ENCODE measurements around the gene CHGA. TPM values are rescaled to one million over a fixed set of nuclear protein-coding genes. Genes with fewer than 3 reads are reported as not detected.

Gene CHGA
- total RNA-seq, 1 donor from 2014 or later = not detected

GRCh38 chr14:92982956-92983355 lies 60.0 kb downstream of the CHGA start:
- peaks cover 25% of the 10 kb centered on the region for H3K36me3 Mint-ChIP-seq (ENCODE audit: low read depth)
- no peaks in the 10 kb centered on the region for H3K4me1 Mint-ChIP-seq (ENCODE audit: low read depth)
- H3K4me3 Mint-ChIP-seq = no peak overlapping the region
- H3K9me3 Mint-ChIP-seq = peaks cover 28% of the 10 kb centered on the region
- no peak overlapping the region for H3K27ac Mint-ChIP-seq
- no peak for DNase-seq (ENCODE audit: low spot score)
- H3K27me3 Mint-ChIP-seq (ENCODE audit: insufficient read depth) = no peaks in the 10 kb centered on the region
- intact Hi-C loops (cut with micrococcal nuclease) = no loop called here

- peaks cover 17% of the 10 kb centered on the region for H3K9me3 Mint-ChIP-seq
- H3K36me3 Mint-ChIP-seq (ENCODE audit: low read depth) = peaks cover 18% of the 10 kb centered on the region
- no peak overlapping the region for H3K27ac Mint-ChIP-seq
- H3K27me3 Mint-ChIP-seq (ENCODE audit: insufficient read depth) = no peaks in the 10 kb centered on the region
- intact Hi-C loops (cut with micrococcal nuclease) = no loop called here
- no peak for DNase-seq (ENCODE audit: low spot score)
- H3K4me1 Mint-ChIP-seq (ENCODE audit: low read depth) = no peaks in the 10 kb centered on the region
- no peak overlapping the region for H3K4me3 Mint-ChIP-seq
Observed at GRCh38 chr14:92984082-92984788, 61.3 kb downstream of the CHGA start.

Other genes with a start within 250 kb of the CHGA start
- 1.3 and 2.2 TPM in 2 replicates for gene LGMN, start 174.5 kb upstream of the CHGA start, total RNA-seq
- gene GOLGA5, start 128.8 kb upstream of the CHGA start, total RNA-seq = 22.2 and 22.6 TPM in 2 replicates
- 71.0 and 77.3 TPM in 2 replicates for gene ITPK1, start 192.8 kb downstream of the CHGA start, total RNA-seq

Data from activated T-helper 1 cell treated with anti-CD3 and anti-CD28 coated beads, Interleukin-12 subunit alpha, Interleukin-12 subunit beta, Interleukin-2, Interleukin-4 antibody, amounts not matched to agents 30 ng/mL and 10 ng/mL and 1 ng/mL, durations not matched to agents 14 hours and 24 hours and 36 hours (primary cell).